ENCODE measurements around the gene BAIAP2. TPM values are rescaled to one million over a fixed set of nuclear protein-coding genes. Genes with fewer than 3 reads are reported as not detected.
"Not testable (repeated sequence)": the region's sequence is repeated elsewhere in the genome, so short reads cannot be mapped to it uniquely, and the experiment has no call there.

Gene BAIAP2
- total RNA-seq, 1 donor from 2014 or later: 113 TPM

GRCh38 chr17:81028506-81028858 is 6.5 kb upstream of the BAIAP2 start:
- intact Hi-C loops (cut with DNase I): no loop called here
- Histone ChIP-seq H3K9me3 (no peaks in the 10 kb centered on the region), H3K4me1 (peaks cover 35% of the 10 kb centered on the region), H3K27me3 (peaks cover 4% of the 10 kb centered on the region), H3K4me3 (no peak overlapping the region), H3K27ac (no peak overlapping the region), H3K36me3 (peaks cover 0 to 4% of the 10 kb centered on the region in 2 donors)
- TF ChIP-seq CTCF (IDR thresholded peaks at IDR 0.05) (no peak), POLR2AphosphoS5 (IDR thresholded peaks at IDR 0.05; ENCODE audit: insufficient read depth in 1 of 2, low read depth in 1 of 2) (no peak), POLR2A (IDR thresholded peaks at IDR 0.05) (no peak)
- no peak for DNase-seq (ENCODE audit: extremely low spot score in 2 of 2)

- Histone ChIP-seq H3K9me3 (no peaks in the 10 kb centered on the region), H3K4me1 (peaks cover 36% of the 10 kb centered on the region), H3K36me3 (peaks cover 0 to 4% of the 10 kb centered on the region in 2 donors), H3K27ac (no peak overlapping the region), H3K4me3 (no peak overlapping the region), H3K27me3 (peaks cover 4% of the 10 kb centered on the region)
- TF ChIP-seq CTCF (IDR thresholded peaks at IDR 0.05): no peak
- no peak for TF ChIP-seq POLR2AphosphoS5 (IDR thresholded peaks at IDR 0.05; ENCODE audit: insufficient read depth in 1 of 2, low read depth in 1 of 2)
- TF ChIP-seq POLR2A (IDR thresholded peaks at IDR 0.05): no peak
- intact Hi-C loops (cut with DNase I): no loop called here
- no peak for DNase-seq (ENCODE audit: extremely low spot score in 2 of 2)
Observed at GRCh38 chr17:81029859-81030258, 5.1 kb upstream of the BAIAP2 start.

DNA sequence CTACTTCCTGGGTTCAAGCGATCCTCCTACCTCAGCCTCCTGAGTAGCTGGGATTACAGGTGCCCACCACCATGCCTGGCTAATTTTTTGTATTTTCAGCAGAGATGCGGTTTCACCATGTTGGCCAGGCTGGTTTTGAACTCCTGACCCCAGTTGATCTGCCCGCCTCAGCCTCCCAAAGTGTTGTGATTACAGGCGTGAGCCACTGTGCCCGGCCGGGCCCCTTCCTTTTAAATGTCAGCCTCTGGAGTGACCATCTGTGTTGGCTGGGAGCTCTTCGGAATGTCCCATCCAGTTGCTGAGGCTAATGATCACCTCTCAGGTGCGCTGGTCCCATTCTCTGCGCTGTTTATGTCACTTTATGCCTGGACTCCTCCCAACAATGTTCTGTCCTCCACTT is 4.6 kb upstream of the BAIAP2 start:
- H3K4me1 ChIP-seq: peaks cover 36% of the 10 kb centered on the region
- intact Hi-C loops (cut with DNase I); H3K9me3 ChIP-seq; DNase-seq (ENCODE audit: extremely low spot score in 2 of 2); H3K27me3 ChIP-seq; H3K36me3 ChIP-seq; H3K27ac ChIP-seq; H3K4me3 ChIP-seq: not testable (repeated sequence)

DNA sequence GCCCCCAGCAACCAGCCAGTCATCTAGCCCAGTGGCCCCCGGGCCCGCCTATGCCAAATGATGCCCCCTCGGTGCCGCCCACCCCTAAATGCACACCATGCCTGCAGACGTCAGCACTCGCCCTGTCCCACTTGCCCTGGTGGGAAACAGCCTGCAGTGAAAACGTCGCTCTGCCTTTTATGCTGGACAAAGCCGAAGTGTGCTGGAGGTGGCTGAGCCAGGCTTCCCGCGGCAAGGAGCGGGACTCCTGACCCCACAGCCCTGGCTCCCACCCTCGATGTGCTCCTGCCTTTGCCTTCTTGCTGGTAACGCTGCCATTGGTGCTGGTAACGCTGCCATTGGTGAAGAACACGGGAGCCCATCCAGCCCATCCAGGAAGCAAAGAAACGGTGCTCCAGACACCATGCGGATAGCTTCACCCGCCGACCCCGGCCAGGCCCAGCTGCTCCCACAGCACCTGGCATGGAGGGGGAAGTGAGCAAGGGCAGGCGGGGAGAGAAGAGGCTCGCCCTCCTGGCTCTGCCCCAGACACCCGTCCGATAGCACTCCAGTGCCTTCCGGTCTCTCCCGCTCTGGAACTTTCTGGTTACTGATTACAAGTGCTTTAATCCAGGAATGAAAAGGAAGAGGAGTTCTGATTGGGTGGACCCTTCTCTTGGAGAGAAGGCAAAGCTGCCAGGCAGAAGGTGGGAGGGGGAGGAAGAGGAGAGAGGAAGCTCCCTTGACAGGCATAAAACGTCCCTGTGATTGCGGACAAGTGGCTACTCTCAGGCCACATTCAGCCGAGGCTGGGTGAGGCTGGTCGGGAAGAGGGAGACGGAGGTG is 4.0 kb upstream of the BAIAP2 start:
- no peak for TF ChIP-seq POLR2A (IDR thresholded peaks at IDR 0.05)
- peak in 1 of 2 donors; percentile 57 for TF ChIP-seq POLR2AphosphoS5 (IDR thresholded peaks at IDR 0.05; ENCODE audit: insufficient read depth in 1 of 2, low read depth in 1 of 2)
- TF ChIP-seq CTCF (IDR thresholded peaks at IDR 0.05): no peak
- H3K27me3 ChIP-seq: peaks cover 4% of the 10 kb centered on the region
- H3K4me1 ChIP-seq: peaks cover 36% of the 10 kb centered on the region
- no peak for DNase-seq (ENCODE audit: extremely low spot score in 2 of 2)
- no peak overlapping the region for H3K27ac ChIP-seq
- intact Hi-C loops (cut with DNase I): no loop called here
- no peaks in the 10 kb centered on the region for H3K9me3 ChIP-seq
- H3K4me3 ChIP-seq: no peak overlapping the region
- peaks cover 0 to 4% of the 10 kb centered on the region in 2 donors for H3K36me3 ChIP-seq

DNA sequence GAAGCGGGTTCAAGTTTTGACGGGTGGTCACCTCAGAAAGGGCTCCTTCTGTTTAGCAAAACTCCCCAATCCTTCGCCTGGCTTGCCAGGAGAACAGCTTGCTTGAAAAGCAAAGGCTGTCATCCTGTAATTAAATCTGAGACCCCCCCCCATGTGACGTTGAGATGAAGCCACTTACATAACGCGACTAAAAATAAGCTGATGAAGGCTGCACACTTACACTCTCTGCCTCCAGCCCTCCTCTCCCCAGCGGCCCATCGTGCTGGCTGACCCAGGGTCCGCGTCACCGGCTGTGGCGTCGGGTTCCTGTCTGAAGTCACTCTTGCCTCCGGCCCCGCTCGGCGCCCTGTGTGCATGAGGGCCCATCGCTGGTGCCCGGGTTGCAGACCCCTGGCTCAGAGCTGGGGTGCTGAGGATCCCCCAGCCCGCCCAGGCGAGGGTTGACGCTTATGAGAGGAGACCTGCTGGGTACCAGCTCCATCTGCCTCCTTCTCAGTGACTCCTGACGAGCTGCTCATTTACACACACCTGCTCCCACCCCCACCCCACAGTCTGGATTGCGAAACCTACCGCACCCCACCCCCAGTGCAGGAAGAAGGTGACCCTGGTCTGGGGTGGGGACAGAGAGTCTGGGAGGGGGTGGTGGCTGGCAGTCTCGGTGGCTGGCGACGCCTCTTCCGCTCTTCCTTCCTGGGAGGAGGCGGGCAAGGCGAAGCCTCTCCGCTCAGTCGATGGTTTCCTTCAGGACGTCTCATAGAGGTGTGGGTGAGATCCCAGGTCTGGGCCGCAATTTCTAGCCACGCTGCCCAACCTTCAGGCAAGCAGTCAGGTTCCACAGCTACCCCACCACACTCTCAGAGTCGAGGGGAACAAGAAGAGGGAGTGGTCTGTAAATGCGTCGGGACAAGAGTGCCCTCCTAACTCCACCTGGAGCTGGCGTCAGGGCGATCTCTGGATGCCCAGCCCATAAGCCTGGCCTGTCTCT is 3.1 kb upstream of the BAIAP2 start:
- Histone ChIP-seq H3K36me3 (peaks cover 0 to 4% of the 10 kb centered on the region in 2 donors), H3K27ac (no peak overlapping the region), H3K4me3 (no peak overlapping the region), H3K9me3 (no peaks in the 10 kb centered on the region), H3K4me1 (peaks cover 36% of the 10 kb centered on the region), H3K27me3 (peaks cover 4% of the 10 kb centered on the region)
- intact Hi-C loops (cut with DNase I): no loop called here
- TF ChIP-seq CTCF (IDR thresholded peaks at IDR 0.05): no peak
- TF ChIP-seq POLR2A (IDR thresholded peaks at IDR 0.05): no peak
- no peak for TF ChIP-seq POLR2AphosphoS5 (IDR thresholded peaks at IDR 0.05; ENCODE audit: insufficient read depth in 1 of 2, low read depth in 1 of 2)
- no peak for DNase-seq (ENCODE audit: extremely low spot score in 2 of 2)
